ENCODE results near the gene FARSB. TPM values are rescaled to one million over a fixed set of nuclear protein-coding genes. Genes with fewer than 3 reads are reported as not detected.

FARSB gene
- total RNA-seq, 2 donors from 2014 or later: 7.3 to 11.1 TPM

DNA sequence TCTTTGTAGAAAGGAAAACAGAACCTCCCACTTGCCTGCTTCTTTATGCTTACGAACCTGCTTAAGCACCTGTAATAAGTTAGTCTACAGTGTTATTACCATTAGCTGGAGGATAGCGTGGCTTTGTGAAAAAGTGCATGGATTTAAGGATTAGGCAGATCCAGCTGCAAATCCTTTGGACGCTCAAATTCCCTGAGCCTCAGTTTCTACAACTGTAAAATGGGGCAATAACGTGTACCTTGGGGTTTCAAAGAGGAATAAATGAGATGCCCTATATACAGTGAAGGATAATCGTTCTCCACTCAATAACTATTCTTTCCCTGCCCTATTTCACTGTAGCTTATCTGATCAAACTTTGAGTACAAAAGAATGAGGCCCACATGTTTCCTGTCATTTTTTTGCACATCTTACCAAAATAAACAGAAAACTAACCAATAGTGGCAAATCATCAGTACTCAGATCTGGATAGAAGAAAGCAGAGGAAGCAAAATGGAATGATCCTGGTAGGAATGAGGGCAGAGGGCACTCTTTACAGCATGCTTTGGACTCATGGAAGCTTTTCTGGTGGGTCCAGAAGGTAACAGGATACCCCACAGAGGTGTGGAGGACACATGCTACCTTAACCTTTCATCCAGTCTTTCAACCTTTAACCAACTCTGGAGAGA, 30.3 kb upstream of the FARSB start:
- ATAC-seq (ENCODE audit: insufficient number of reproducible peaks, low FRiP score, low read depth): no peak
- Histone ChIP-seq H3K36me3 (no peaks in the 10 kb centered on the region), H3K27me3 (replicated peaks; ENCODE audit: insufficient read depth) (no peaks in the 10 kb centered on the region)

DNA sequence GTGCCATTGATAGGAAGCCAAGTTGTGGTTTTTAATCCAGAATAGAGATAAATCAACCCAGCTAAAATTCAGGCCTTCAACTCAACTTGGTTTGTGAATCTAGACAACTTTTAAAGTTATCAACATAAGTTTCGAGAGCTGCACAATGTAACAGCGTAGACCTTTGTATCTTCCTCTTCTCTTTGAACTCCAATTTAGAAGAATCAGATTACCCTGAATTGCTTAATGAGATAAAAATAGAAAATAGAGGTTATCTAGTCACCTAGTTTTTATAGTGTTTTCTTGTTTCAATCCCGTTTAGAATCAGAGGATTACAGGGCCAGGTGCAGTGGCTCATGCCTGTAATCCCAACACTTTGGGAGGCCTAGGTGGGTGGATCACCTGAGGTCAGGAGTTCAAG, 27.9 kb upstream of the FARSB start:
- ATAC-seq (ENCODE audit: insufficient number of reproducible peaks, low FRiP score, low read depth) (no peak), DNase-seq (ENCODE audit: low spot score) (no peak)
- no peaks in the 10 kb centered on the region for H3K27me3 ChIP-seq (replicated peaks; ENCODE audit: insufficient read depth)
- no peak for TF ChIP-seq CTCF (IDR thresholded peaks at IDR 0.05)
- H3K27ac ChIP-seq: no peak overlapping the region
- H3K36me3 ChIP-seq: no peaks in the 10 kb centered on the region
- no peak overlapping the region for H3K4me3 ChIP-seq
- no peaks in the 10 kb centered on the region for H3K9me3 ChIP-seq
- peaks cover 6 to 11% of the 10 kb centered on the region in 2 donors for H3K4me1 ChIP-seq (ENCODE audit: control insufficient read depth in 1 of 2, low read depth in 2 of 2)

More for the DNA sequence above, 30.3 kb upstream of the FARSB start:
- Histone ChIP-seq H3K27ac (no peak overlapping the region), H3K4me3 (no peak overlapping the region), H3K9me3 (no peaks in the 10 kb centered on the region), H3K4me1 (ENCODE audit: control insufficient read depth in 1 of 2, low read depth in 2 of 2) (peaks cover 7 to 23% of the 10 kb centered on the region in 2 donors)
- TF ChIP-seq CTCF (IDR thresholded peaks at IDR 0.05): no peak
- no peak for DNase-seq (ENCODE audit: low spot score)

DNA sequence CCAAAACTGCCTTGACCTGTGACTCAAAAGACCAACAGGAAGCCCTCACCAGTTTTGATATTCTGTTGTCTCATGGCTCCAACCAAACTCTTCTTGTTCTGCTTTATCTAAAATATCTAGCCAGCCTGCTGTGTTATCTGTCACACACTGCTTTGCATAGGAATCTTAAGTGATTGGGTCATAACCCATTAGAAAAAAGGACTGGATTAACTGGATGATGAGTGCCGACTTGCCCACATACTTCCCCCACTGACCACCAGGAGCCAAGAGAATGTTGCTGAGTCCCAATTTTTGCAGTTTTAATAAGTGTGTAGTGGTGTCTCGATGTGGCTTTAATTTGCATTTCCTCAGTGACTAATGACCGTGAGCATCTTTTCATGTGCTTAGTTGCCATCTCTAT, 22.1 kb upstream of the FARSB start:
- H3K36me3 ChIP-seq: no peaks in the 10 kb centered on the region
- H3K27ac ChIP-seq: no peak overlapping the region
- TF ChIP-seq CTCF (IDR thresholded peaks at IDR 0.05): no peak
- no peak for ATAC-seq (ENCODE audit: insufficient number of reproducible peaks, low FRiP score, low read depth)
- no peak overlapping the region for H3K4me3 ChIP-seq
- H3K9me3 ChIP-seq: no peaks in the 10 kb centered on the region
- DNase-seq (ENCODE audit: low spot score): no peak
- H3K27me3 ChIP-seq (replicated peaks; ENCODE audit: insufficient read depth): no peaks in the 10 kb centered on the region
- H3K4me1 ChIP-seq (ENCODE audit: control insufficient read depth in 1 of 2, low read depth in 2 of 2): no peaks in the 10 kb centered on the region

- Histone ChIP-seq H3K9me3 (no peaks in the 10 kb centered on the region), H3K27ac (no peak overlapping the region), H3K4me3 (no peak overlapping the region), H3K27me3 (replicated peaks; ENCODE audit: insufficient read depth) (no peaks in the 10 kb centered on the region), H3K36me3 (no peaks in the 10 kb centered on the region), H3K4me1 (ENCODE audit: control insufficient read depth in 1 of 2, low read depth in 2 of 2) (peaks cover 0 to 5% of the 10 kb centered on the region in 2 donors)
- DNase-seq (ENCODE audit: low spot score) (no peak), ATAC-seq (ENCODE audit: insufficient number of reproducible peaks, low FRiP score, low read depth) (no peak)
- no peak for TF ChIP-seq CTCF (IDR thresholded peaks at IDR 0.05)
These were observed 18.0 kb upstream of the FARSB start for GRCh38 chr2:222673883-222674282.

GRCh38 chr2:222673273-222673672, 17.4 kb upstream of the FARSB start:
- H3K36me3 ChIP-seq: no peaks in the 10 kb centered on the region
- ATAC-seq (ENCODE audit: insufficient number of reproducible peaks, low FRiP score, low read depth) (no peak), DNase-seq (ENCODE audit: low spot score) (no peak)
- H3K27me3 ChIP-seq (replicated peaks; ENCODE audit: insufficient read depth): no peaks in the 10 kb centered on the region
- H3K4me3 ChIP-seq: no peak overlapping the region
- no peak for TF ChIP-seq CTCF (IDR thresholded peaks at IDR 0.05)
- peaks cover 0 to 5% of the 10 kb centered on the region in 2 donors for H3K4me1 ChIP-seq (ENCODE audit: control insufficient read depth in 1 of 2, low read depth in 2 of 2)
- H3K27ac ChIP-seq: no peak overlapping the region
- H3K9me3 ChIP-seq: no peaks in the 10 kb centered on the region
